Ovary (tissue), 9 donors: ENCODE measurements around the gene RPL37. TPM values are rescaled to one million over a fixed set of nuclear protein-coding genes. Genes with fewer than 3 reads are reported as not detected.
"Not testable (repeated sequence)": the region's sequence is repeated elsewhere in the genome, so short reads cannot be mapped to it uniquely, and the experiment has no call there.

Experiments
- DNase-seq, 5 donors: peaks; one replicate each; pipeline ENCODE4 v3.0.0-alpha.2; 2019 to 2020
- H3K27ac ChIP-seq, 2 donors: fragments of 200-600 bp; one replicate each; pipeline versions ENCODE4 v1.5.1 to v1.8.0; 2019 to 2022
- H3K27me3 ChIP-seq: fragments of 200-600 bp; one replicate; pipeline ENCODE4 v1.8.0; 2022
- H3K36me3 ChIP-seq: fragments of 200-600 bp; sonication (generic); one replicate; pipeline ENCODE4 v1.5.1; 2019
- H3K4me1 ChIP-seq: one replicate; pipeline ENCODE4 v1.8.1; 2013; ENCODE audit warnings: mild to moderate bottlenecking, moderate library complexity; ENCODE audit not compliant: insufficient read depth
- H3K4me3 ChIP-seq: fragments of 200-600 bp; sonication (generic); one replicate; pipeline ENCODE4 v1.5.1; 2017
- H3K9me3 ChIP-seq, 2 donors: fragments of 200-600 bp in 1 of 2; sonication (generic) in 1 of 2; one replicate each; pipeline versions ENCODE4 v1.5.1 to v1.8.1; 2013 to 2019; ENCODE audit warnings: mild to moderate bottlenecking in 1 of 2, moderate library complexity in 1 of 2
- CTCF ChIP-seq, 3 donors: fragments of 450-650 bp in 2 of 3; fragments of 200-600 bp in 1 of 3; IDR thresholded peaks; one replicate each; pipeline versions ENCODE4 v1.5.1 to v1.8.0; 2016 to 2022; ENCODE audit warnings: antibody characterized with exemption in 3 of 3, mild to moderate bottlenecking in 1 of 3
- EP300 ChIP-seq: sonication (generic); formaldehyde crosslinking; IDR thresholded peaks from one replicate; pipeline ENCODE4 v1.6.1; 2017; ENCODE audit warnings: antibody characterized with exemption
- POLR2A ChIP-seq: fragments of 450-650 bp; IDR thresholded peaks from one replicate; pipeline ENCODE4 v1.6.1; 2017; ENCODE audit warnings: antibody characterized with exemption, mild to moderate bottlenecking, moderate library complexity
- WGBS, 3 donors: extraction: QIAGEN DNeasy Blood & Tissue Kit in 1 of 3; methylation state at CpG; one replicate each; pipeline versions ENCODE4 v1.1.5 to v1.1.7; 2013 to 2017; 5-methylcytosine and 5-hydroxymethylcytosine counted together
- intact Hi-C, 4 donors: fragments of 100-400 bp; cut with DNase I; formaldehyde crosslinking; loops; one replicate each; pipeline versions ENCODE4 v1.11.0 to v1.15.1; 2022 to 2023
- polyA plus RNA-seq, 2 donors: library from polyadenylated mRNA; stranded (reverse); fragments of 200-250 nt in 1 of 2; fragments of 350-450 nt in 1 of 2; fragmentation: Illumina TruSeq in 1 of 2; extraction: RNeasy Lipid Tissue Mini Kit (QIAGEN cat#74804) in 1 of 2; gene quantifications; one replicate each; pipeline ENCODE4 v1.2.3, GENCODE V29; 2013 to 2014
- total RNA-seq, 7 donors: library from RNA; depleted of rRNA in 2 of 7; stranded (reverse); fragments of >200 nt in 2 of 7; fragmentation: NEBNext Ultra II Directional in 3 of 7; extraction: Animal tissue kit (Norgen Biotek cat#: 25700) in 3 of 7; gene quantifications; one replicate each; pipeline versions ENCODE4 v1.1.0 to v1.2.4, GENCODE V29; 2016 to 2023
- donor health status: DM: no; HTN: no; CAD: no; lungs with moderate emphysema.
- donor health status: DM: no; HTN: no; CAD: no.
- donor health status: Bipolar disorder and iron deficiency.
- donor health status: DM: yes; HTN: yes; CAD: no.
- donor health status: DM: no; HTN: no; CAD: no.
- donor health status: DM: yes; HTN: yes; CAD: no.

The RPL37 gene
- total and polyA plus RNA-seq, 9 donors = 686 to 4,164 (median 2,386) TPM

- Histone ChIP-seq H3K27ac (no peak overlapping the region), H3K4me3 (no peak overlapping the region), H3K9me3 (no peaks in the 10 kb centered on the region), H3K4me1 (no peaks in the 10 kb centered on the region), H3K27me3 (no peaks in the 10 kb centered on the region), H3K36me3 (no peaks in the 10 kb centered on the region)
- no peak for DNase-seq
- WGBS, 3 donors = 85% methylated on average over 3 of the region's 3 CpGs
- intact Hi-C loops = no loop called here
- TF ChIP-seq EP300 (no peak), POLR2A (no peak), CTCF (IDR thresholded peaks at IDR 0.05) (no peak)
Observed at GRCh38 chr5:40828021-40828631, 6.9 kb downstream of the RPL37 start.

GRCh38 chr5:40827188-40827977 is 7.6 kb downstream of the RPL37 start:
- intact Hi-C loops = no loop called here
- Histone ChIP-seq H3K27me3 (no peaks in the 10 kb centered on the region), H3K4me1 (no peaks in the 10 kb centered on the region), H3K9me3 (no peaks in the 10 kb centered on the region), H3K27ac (no peak overlapping the region), H3K36me3 (no peaks in the 10 kb centered on the region), H3K4me3 (no peak overlapping the region)
- TF ChIP-seq POLR2A (no peak), CTCF (IDR thresholded peaks at IDR 0.05) (no peak), EP300 (no peak)
- 76 to 84% (median 78%) methylated on average over 14 of the region's 14 CpGs for WGBS, 3 donors
- no peak for DNase-seq

- intact Hi-C loops = no loop called here
- Histone ChIP-seq H3K27me3 (no peaks in the 10 kb centered on the region), H3K36me3 (no peaks in the 10 kb centered on the region), H3K27ac (no peak overlapping the region), H3K4me1 (no peaks in the 10 kb centered on the region), H3K4me3 (no peak overlapping the region), H3K9me3 (no peaks in the 10 kb centered on the region)
- WGBS, 3 donors = 86 to 89% (median 88%) methylated on average over 5 of the region's 5 CpGs
- no peak for TF ChIP-seq POLR2A
- no peak for TF ChIP-seq EP300
- TF ChIP-seq CTCF (IDR thresholded peaks at IDR 0.05) = no peak
- no peak for DNase-seq
Observed at GRCh38 chr5:40826489-40827187, 8.4 kb downstream of the RPL37 start.

- H3K36me3 ChIP-seq = not testable (repeated sequence)
Observed at GRCh38 chr5:40825461-40826043, 9.5 kb downstream of the RPL37 start.

More at GRCh38 chr5:40825461-40826043, 9.5 kb downstream of the RPL37 start:
- H3K4me3 ChIP-seq, DNase-seq, H3K9me3 ChIP-seq, H3K4me1 ChIP-seq, H3K27ac ChIP-seq, intact Hi-C loops, H3K27me3 ChIP-seq: not testable (repeated sequence)
- 87 to 92% (median 88%) methylated on average over 11 of the region's 11 CpGs for WGBS, 3 donors
